Right lobe of liver (tissue), 4 donors: Measurements from ENCODE around the gene SRMS.

ENCODE experiments used
- POLR2A ChIP-seq: fragments of 450-650 bp; IDR thresholded peaks from one replicate; pipeline ENCODE4 v1.6.1; 2017; ENCODE audit warnings: antibody characterized with exemption, mild to moderate bottlenecking
- TF ChIP-seq, protein P1 (sequence below), 4 donors: fragments of 200-600 bp in 3 of 4; fragments of 450-650 bp in 1 of 4; IDR thresholded peaks; one replicate each; pipeline versions ENCODE4 v1.5.1 to v1.8.0; 2016 to 2022; ENCODE audit warnings: antibody characterized with exemption in 4 of 4, mild to moderate bottlenecking in 2 of 4
- donor health status: DM: no; HTN: no; CAD: no.
- donor health status: DM: no; HTN: no; CAD: no.
- donor health status: DM: no; HTN: yes; CAD: no.

GRCh38 chr20:63522091-63522868, 25.3 kb downstream of the SRMS start:
- TF ChIP-seq, protein P1, sequence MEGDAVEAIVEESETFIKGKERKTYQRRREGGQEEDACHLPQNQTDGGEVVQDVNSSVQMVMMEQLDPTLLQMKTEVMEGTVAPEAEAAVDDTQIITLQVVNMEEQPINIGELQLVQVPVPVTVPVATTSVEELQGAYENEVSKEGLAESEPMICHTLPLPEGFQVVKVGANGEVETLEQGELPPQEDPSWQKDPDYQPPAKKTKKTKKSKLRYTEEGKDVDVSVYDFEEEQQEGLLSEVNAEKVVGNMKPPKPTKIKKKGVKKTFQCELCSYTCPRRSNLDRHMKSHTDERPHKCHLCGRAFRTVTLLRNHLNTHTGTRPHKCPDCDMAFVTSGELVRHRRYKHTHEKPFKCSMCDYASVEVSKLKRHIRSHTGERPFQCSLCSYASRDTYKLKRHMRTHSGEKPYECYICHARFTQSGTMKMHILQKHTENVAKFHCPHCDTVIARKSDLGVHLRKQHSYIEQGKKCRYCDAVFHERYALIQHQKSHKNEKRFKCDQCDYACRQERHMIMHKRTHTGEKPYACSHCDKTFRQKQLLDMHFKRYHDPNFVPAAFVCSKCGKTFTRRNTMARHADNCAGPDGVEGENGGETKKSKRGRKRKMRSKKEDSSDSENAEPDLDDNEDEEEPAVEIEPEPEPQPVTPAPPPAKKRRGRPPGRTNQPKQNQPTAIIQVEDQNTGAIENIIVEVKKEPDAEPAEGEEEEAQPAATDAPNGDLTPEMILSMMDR (IDR thresholded peaks at IDR 0.05): no peak
- TF ChIP-seq POLR2A: no peak
